GM12878 (cell line): Measurements from ENCODE around the gene URB1. TPM values are rescaled to one million over a fixed set of nuclear protein-coding genes. Genes with fewer than 3 reads are reported as not detected.

Experiments used
- ATAC-seq: fragments of 200-7000 bp; cut with Tn5 transposase; 3 replicates; pipeline ENCODE4 v1.9.1; 2020; ENCODE audit warnings: mild to moderate bottlenecking, moderate library complexity
- BruUV-seq: library from RNA; stranded (reverse); fragments of 400-500 nt; replicated peaks from 2 replicates; lab custom pipeline; 2021; lab: Mats Ljungman, UMichigan
- CTCF ChIA-PET: fragments of 300-600 bp; sonication (Branson Sonifier 250); formaldehyde crosslinking; extraction: SDS; loops from one replicate; lab custom pipeline; 2021; ENCODE audit warnings: inconsistent platforms; lab: Yijun Ruan, JAX
- POLR2A ChIA-PET: fragments of 350-600 bp; formaldehyde crosslinking; extraction: SDS; loops from one replicate; lab custom pipeline; 2021; ENCODE audit warnings: inconsistent platforms; lab: Charles Lee
- RAD21 ChIA-PET: fragments of 300-600 bp; sonication (Branson Sonifier 250); formaldehyde crosslinking; loops from one replicate; lab custom pipeline; 2023; ENCODE audit warnings: antibody characterized with exemption; ENCODE audit not compliant: unreplicated experiment; lab: Charles Lee
- SMC1A ChIA-PET: fragments of 300-600 bp; sonication (Branson Sonifier 250); formaldehyde crosslinking; loops from one replicate; lab custom pipeline; 2023; ENCODE audit not compliant: unreplicated experiment, uncharacterized antibody; lab: Charles Lee
- DNase-seq: peaks from one replicate; pipeline ENCODE4 v3.0.0-alpha.2; 2011; ENCODE audit warnings: low read depth, low spot score
- FAIRE-seq: peaks from 3 replicates; lab custom pipeline; 2011; peaks lifted over from hg19 to GRCh38; lab: Jason Lieb, UNC
- H2AFZ ChIP-seq: 2 replicates; pipeline ENCODE4 v1.6.0; 2011; ENCODE audit warnings: low read depth, low read length, control low read depth; ENCODE audit not compliant: control insufficient read depth
- H3K27ac ChIP-seq: 2 replicates; pipeline ENCODE4 v1.5.1; 2011; ENCODE audit warnings: control low read depth; ENCODE audit not compliant: control insufficient read depth, insufficient read depth
- H3K27me3 ChIP-seq, 2 experiments: replicated peaks in 1 of 2; 2 replicates each; pipeline versions ENCODE4 v1.6.0 to v1.6.1; 2011; ENCODE audit warnings: low read length in 1 of 2; ENCODE audit not compliant: control insufficient read depth in 2 of 2, insufficient read depth in 2 of 2
- H3K36me3 ChIP-seq, 2 experiments: 2 replicates each; pipeline ENCODE4 v1.5.1; 2011; ENCODE audit warnings: low read length in 1 of 2; ENCODE audit not compliant: control insufficient read depth in 2 of 2, insufficient read depth in 2 of 2
- H3K4me1 ChIP-seq: 2 replicates; pipeline ENCODE4 v1.6.1; 2011; ENCODE audit warnings: mild to moderate bottlenecking, low read length, moderate library complexity, mixed read lengths; ENCODE audit not compliant: control insufficient read depth, insufficient read depth
- H3K4me2 ChIP-seq: 2 replicates; pipeline ENCODE4 v1.6.0; 2011; ENCODE audit warnings: control low read depth; ENCODE audit not compliant: control insufficient read depth, insufficient read depth
- H3K4me3 ChIP-seq: fragments of 200-600 bp; sonication (generic); 2 replicates; pipeline ENCODE4 v1.5.1; 2016
- H3K79me2 ChIP-seq: 2 replicates; pipeline ENCODE4 v1.6.0; 2011; ENCODE audit warnings: low read length; ENCODE audit not compliant: control insufficient read depth, insufficient read depth
- H3K9ac ChIP-seq: 2 replicates; pipeline ENCODE4 v1.8.0; 2011; ENCODE audit warnings: low read length, control low read depth, mixed read lengths; ENCODE audit not compliant: control insufficient read depth, insufficient read depth
- H3K9me3 ChIP-seq: replicated peaks from 3 replicates; pipeline ENCODE4 v1.5.1; 2011; ENCODE audit warnings: mild to moderate bottlenecking, low read length; ENCODE audit not compliant: control insufficient read depth, insufficient read depth
- H4K20me1 ChIP-seq: 2 replicates; pipeline ENCODE4 v1.6.0; 2011; ENCODE audit not compliant: control insufficient read depth, insufficient read depth
- BACH1 ChIP-seq: fragments of 450-650 bp; IDR thresholded peaks from 2 replicates; pipeline ENCODE4 v1.6.1; 2017; ENCODE audit warnings: mild to moderate bottlenecking, borderline replicate concordance
- BCL11A ChIP-seq: IDR thresholded peaks from 2 replicates; pipeline ENCODE4 v1.6.1; 2011; ENCODE audit warnings: low read depth, low read length
- BRCA1 ChIP-seq: IDR thresholded peaks from 2 replicates; pipeline ENCODE4 v1.6.1; 2011; ENCODE audit warnings: low read depth, low read length, improper control_type of control experiment
- FOXK2 ChIP-seq: fragments of 450-650 bp; IDR thresholded peaks from 2 replicates; pipeline ENCODE4 v1.6.1; 2017; ENCODE audit warnings: mild to moderate bottlenecking, moderate library complexity
- HDGF ChIP-seq: fragments of 450-650 bp; IDR thresholded peaks from 2 replicates; pipeline ENCODE4 v1.6.1; 2016; ENCODE audit warnings: antibody characterized with exemption
- IRF4 ChIP-seq: IDR thresholded peaks from 2 replicates; pipeline ENCODE4 v1.6.1; 2011; ENCODE audit warnings: low read depth, low read length
- NBN ChIP-seq: fragments of 450-650 bp; IDR thresholded peaks from 2 replicates; pipeline ENCODE4 v1.6.1; 2016
- NFXL1 ChIP-seq: fragments of 450-650 bp; IDR thresholded peaks from 2 replicates; pipeline ENCODE4 v1.6.1; 2017; ENCODE audit warnings: antibody characterized with exemption, mild to moderate bottlenecking, borderline replicate concordance
- NFYB ChIP-seq: IDR thresholded peaks from 2 replicates; pipeline ENCODE4 v1.6.1; 2011; ENCODE audit warnings: low read depth, mild to moderate bottlenecking, low read length, improper control_type of control experiment, moderate library complexity; ENCODE audit not compliant: insufficient read depth
- PAX5 ChIP-seq: IDR thresholded peaks from 2 replicates; pipeline ENCODE4 v1.6.1; 2011; ENCODE audit warnings: low read depth, low read length, borderline replicate concordance
- SIN3A ChIP-seq: IDR thresholded peaks from 2 replicates; pipeline ENCODE4 v1.6.1; 2012; ENCODE audit warnings: low read depth, low read length, improper control_type of control experiment
- YY1 ChIP-seq: IDR thresholded peaks from 2 replicates; pipeline ENCODE4 v1.6.1; 2011; ENCODE audit warnings: low read depth, mild to moderate bottlenecking, low read length
- ZSCAN29 ChIP-seq: fragments of 450-650 bp; IDR thresholded peaks from 2 replicates; pipeline ENCODE4 v1.6.1; 2017; ENCODE audit warnings: mild to moderate bottlenecking, moderate library complexity
- WGBS: methylation state at CpG from one replicate; pipeline ENCODE4 v1.1.6; 2016; ENCODE audit warnings: low lambda C conversion rate; ENCODE audit not compliant: insufficient replicate concordance, insufficient coverage; ENCODE audit errors: missing lambda C conversion rate; 5-methylcytosine and 5-hydroxymethylcytosine counted together
- in situ Hi-C: fragments of 300-500 bp; cut with MboI; formaldehyde crosslinking; loops from 9 replicates; pipeline ENCODE4 v1.14.3; 2018; ENCODE audit warnings: mixed read lengths
- intact Hi-C: fragments of 100-400 bp; cut with micrococcal nuclease; formaldehyde crosslinking; loops from one replicate; pipeline ENCODE4 v1.14.2; 2022; ENCODE audit not compliant: unreplicated experiment
- polyA plus RNA-seq, 11 experiments: library from polyadenylated mRNA; depleted of rRNA in 4 of 11; unstranded in 6 of 11; stranded (reverse) in 5 of 11; fragments of >200 nt; fragmentation: Nextera tagmentation in 4 of 11; fragmentation: Illumina TruSeq in 1 of 11; extraction: Ambion mirVana in 4 of 11; extraction: Trizol in 1 of 11; gene quantifications; 1 replicate in 1 of 11; 2 replicates in 10 of 11; pipeline versions ENCODE4 v1.2.1 to v1.2.3, GENCODE V29; 2011 to 2016; ENCODE audit warnings: inconsistent platforms in 2 of 11, missing spikeins in 2 of 11, low read depth in 1 of 11
- total RNA-seq, 4 experiments: library from RNA; depleted of rRNA in 3 of 4; stranded (reverse); fragments of >200 nt in 3 of 4; fragmentation: Illumina TruSeq in 1 of 4; extraction: Trizol in 1 of 4; gene quantifications; 2 replicates each; pipeline versions ENCODE4 v1.2.1 to v1.2.3, GENCODE V29; 2013 to 2021
- TF ChIP-seq, protein P1 (sequence below), 3 experiments: IDR thresholded peaks in 2 of 3; conservative IDR thresholded peaks in 1 of 3; 2 replicates each; pipeline ENCODE4 v1.5.1; 2011; ENCODE audit warnings: low read depth in 3 of 3, low read length in 3 of 3, mild to moderate bottlenecking in 3 of 3, control low read depth in 2 of 3, moderate library complexity in 2 of 3, inconsistent platforms in 1 of 3, mixed read lengths in 1 of 3; ENCODE audit not compliant: control insufficient read depth in 2 of 3, insufficient read depth in 1 of 3; ENCODE audit errors: extremely low read depth in 1 of 3
- TF ChIP-seq, protein P2 (sequence below): fragments of 150-350 bp; IDR thresholded peaks from 2 replicates; pipeline ENCODE4 v1.6.1; 2014; ENCODE audit warnings: mild to moderate bottlenecking, low read depth, low read length
- TF ChIP-seq, protein P3 (sequence below): IDR thresholded peaks from 2 replicates; pipeline ENCODE4 v1.6.1; 2011; ENCODE audit warnings: borderline replicate concordance, low read depth, mild to moderate bottlenecking, moderate library complexity, low read length; ENCODE audit not compliant: insufficient read depth, poor library complexity, severe bottlenecking
- TF ChIP-seq, protein P4 (sequence below): fragments of 150-350 bp; IDR thresholded peaks from 2 replicates; pipeline ENCODE4 v1.6.1; 2016; ENCODE audit warnings: low read depth, low read length

Gene URB1
- total and polyA plus RNA-seq, 10 of the 15 experiments (the other 5 are each of a cell fraction or from before 2014, with no cell fraction given) = 0.56 to 23.2 (median 8.9) TPM

DNA sequence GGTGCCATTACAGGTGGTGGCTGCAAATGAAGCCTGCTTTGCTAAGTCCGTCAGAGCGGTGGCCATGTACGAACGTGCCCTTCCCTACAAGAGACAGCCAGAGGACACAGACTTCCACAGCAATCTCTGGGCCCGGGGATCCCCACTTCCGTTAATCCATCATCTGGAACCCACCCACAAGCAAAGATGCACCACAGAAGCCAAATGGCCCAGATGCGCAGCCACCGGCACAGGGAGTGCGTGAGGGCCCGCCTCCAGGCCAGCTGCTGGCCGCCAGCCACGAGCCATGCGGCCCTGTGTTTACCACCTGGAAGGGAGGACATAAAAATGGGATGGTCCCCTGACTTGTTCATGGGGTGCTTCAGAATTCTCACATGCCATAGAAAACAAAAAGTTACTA lies 72.1 kb downstream of the URB1 start (continued):
- TF ChIP-seq, protein P1, sequence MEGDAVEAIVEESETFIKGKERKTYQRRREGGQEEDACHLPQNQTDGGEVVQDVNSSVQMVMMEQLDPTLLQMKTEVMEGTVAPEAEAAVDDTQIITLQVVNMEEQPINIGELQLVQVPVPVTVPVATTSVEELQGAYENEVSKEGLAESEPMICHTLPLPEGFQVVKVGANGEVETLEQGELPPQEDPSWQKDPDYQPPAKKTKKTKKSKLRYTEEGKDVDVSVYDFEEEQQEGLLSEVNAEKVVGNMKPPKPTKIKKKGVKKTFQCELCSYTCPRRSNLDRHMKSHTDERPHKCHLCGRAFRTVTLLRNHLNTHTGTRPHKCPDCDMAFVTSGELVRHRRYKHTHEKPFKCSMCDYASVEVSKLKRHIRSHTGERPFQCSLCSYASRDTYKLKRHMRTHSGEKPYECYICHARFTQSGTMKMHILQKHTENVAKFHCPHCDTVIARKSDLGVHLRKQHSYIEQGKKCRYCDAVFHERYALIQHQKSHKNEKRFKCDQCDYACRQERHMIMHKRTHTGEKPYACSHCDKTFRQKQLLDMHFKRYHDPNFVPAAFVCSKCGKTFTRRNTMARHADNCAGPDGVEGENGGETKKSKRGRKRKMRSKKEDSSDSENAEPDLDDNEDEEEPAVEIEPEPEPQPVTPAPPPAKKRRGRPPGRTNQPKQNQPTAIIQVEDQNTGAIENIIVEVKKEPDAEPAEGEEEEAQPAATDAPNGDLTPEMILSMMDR (IDR thresholded peaks at IDR 0.05 in 2 of 3, conservative IDR thresholded peaks at IDR 0.05 in 1 of 3; ENCODE audit: control insufficient read depth in 2 of 3, extremely low read depth in 1 of 3, insufficient read depth in 1 of 3, low read depth in 3 of 3, low read length in 3 of 3) = no peak
- TF ChIP-seq, protein P2, sequence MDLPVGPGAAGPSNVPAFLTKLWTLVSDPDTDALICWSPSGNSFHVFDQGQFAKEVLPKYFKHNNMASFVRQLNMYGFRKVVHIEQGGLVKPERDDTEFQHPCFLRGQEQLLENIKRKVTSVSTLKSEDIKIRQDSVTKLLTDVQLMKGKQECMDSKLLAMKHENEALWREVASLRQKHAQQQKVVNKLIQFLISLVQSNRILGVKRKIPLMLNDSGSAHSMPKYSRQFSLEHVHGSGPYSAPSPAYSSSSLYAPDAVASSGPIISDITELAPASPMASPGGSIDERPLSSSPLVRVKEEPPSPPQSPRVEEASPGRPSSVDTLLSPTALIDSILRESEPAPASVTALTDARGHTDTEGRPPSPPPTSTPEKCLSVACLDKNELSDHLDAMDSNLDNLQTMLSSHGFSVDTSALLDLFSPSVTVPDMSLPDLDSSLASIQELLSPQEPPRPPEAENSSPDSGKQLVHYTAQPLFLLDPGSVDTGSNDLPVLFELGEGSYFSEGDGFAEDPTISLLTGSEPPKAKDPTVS = no peak
- TF ChIP-seq IRF4 (no peak), PAX5 (no peak), HDGF (no peak)
- TF ChIP-seq, protein P3, sequence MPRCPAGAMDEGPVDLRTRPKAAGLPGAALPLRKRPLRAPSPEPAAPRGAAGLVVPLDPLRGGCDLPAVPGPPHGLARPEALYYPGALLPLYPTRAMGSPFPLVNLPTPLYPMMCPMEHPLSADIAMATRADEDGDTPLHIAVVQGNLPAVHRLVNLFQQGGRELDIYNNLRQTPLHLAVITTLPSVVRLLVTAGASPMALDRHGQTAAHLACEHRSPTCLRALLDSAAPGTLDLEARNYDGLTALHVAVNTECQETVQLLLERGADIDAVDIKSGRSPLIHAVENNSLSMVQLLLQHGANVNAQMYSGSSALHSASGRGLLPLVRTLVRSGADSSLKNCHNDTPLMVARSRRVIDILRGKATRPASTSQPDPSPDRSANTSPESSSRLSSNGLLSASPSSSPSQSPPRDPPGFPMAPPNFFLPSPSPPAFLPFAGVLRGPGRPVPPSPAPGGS = no peak

DNA sequence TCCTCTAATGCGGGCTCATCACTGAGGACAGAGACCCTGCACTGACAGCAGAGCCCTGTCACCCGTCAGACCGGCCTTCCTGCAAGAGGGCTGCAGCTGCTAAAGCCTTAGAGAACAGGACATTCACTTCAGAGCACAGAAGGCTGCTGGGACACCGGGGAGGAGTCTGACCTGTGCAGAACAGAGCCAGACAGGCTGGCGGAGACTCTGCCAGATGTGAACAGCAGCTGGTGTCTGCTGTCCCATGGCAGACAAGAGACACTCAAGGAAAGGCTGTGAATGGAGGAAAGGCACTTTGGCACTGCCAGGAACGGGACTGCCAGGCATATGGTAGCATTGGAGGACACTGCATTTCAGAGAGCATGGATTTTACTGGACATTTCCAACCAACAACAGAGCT lies 72.8 kb downstream of the URB1 start:
- Histone ChIP-seq H3K27ac (no peak overlapping the region), H3K9me3 (no peaks in the 10 kb centered on the region), H3K4me2 (no peak overlapping the region), H2AFZ (no peak overlapping the region), H3K36me3 (peaks cover 40 to 48% of the 10 kb centered on the region in 2 experiments), H3K4me1 (no peaks in the 10 kb centered on the region), H3K27me3 (no peaks in the 10 kb centered on the region), H3K9ac (no peak overlapping the region), H3K79me2 (no peaks in the 10 kb centered on the region), H3K4me3 (no peak overlapping the region), H4K20me1 (no peaks in the 10 kb centered on the region)
- ChIA-PET POLR2A (no interaction called here), SMC1A (no interaction called here), CTCF (no interaction called here), RAD21 (no interaction called here)
- no peak for FAIRE-seq
- intact Hi-C loops = no loop called here
- BruUV-seq = no TSS peak
- in situ Hi-C loops = no loop called here
- no peak for ATAC-seq
- no peak for DNase-seq
- 96% methylated on average over 6 of the region's 6 CpGs for WGBS
- no peak for TF ChIP-seq BACH1
- no peak for TF ChIP-seq BCL11A
- no peak for TF ChIP-seq BRCA1
- no peak for TF ChIP-seq FOXK2
- no peak for TF ChIP-seq NBN
- TF ChIP-seq NFXL1 = no peak
- TF ChIP-seq YY1 = no peak
- no peak for TF ChIP-seq NFYB
- TF ChIP-seq SIN3A = no peak
- TF ChIP-seq ZSCAN29 = no peak
- TF ChIP-seq, protein P4, sequence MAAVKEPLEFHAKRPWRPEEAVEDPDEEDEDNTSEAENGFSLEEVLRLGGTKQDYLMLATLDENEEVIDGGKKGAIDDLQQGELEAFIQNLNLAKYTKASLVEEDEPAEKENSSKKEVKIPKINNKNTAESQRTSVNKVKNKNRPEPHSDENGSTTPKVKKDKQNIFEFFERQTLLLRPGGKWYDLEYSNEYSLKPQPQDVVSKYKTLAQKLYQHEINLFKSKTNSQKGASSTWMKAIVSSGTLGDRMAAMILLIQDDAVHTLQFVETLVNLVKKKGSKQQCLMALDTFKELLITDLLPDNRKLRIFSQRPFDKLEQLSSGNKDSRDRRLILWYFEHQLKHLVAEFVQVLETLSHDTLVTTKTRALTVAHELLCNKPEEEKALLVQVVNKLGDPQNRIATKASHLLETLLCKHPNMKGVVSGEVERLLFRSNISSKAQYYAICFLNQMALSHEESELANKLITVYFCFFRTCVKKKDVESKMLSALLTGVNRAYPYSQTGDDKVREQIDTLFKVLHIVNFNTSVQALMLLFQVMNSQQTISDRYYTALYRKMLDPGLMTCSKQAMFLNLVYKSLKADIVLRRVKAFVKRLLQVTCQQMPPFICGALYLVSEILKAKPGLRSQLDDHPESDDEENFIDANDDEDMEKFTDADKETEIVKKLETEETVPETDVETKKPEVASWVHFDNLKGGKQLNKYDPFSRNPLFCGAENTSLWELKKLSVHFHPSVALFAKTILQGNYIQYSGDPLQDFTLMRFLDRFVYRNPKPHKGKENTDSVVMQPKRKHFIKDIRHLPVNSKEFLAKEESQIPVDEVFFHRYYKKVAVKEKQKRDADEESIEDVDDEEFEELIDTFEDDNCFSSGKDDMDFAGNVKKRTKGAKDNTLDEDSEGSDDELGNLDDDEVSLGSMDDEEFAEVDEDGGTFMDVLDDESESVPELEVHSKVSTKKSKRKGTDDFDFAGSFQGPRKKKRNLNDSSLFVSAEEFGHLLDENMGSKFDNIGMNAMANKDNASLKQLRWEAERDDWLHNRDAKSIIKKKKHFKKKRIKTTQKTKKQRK = no peak
